GM18858 (cell line): ENCODE results near the gene SERTAD1.

Experiments used
- ATAC-seq: cut with Tn5 transposase; IDR thresholded peaks from one replicate; pipeline ENCODE4 v1.9.1; 2021; ENCODE audit not compliant: unreplicated experiment

Gene SERTAD1

GRCh38 chr19:40407714-40408597 is 17.8 kb downstream of the SERTAD1 start:
- ATAC-seq = no peak

GRCh38 chr19:40403262-40403984 is 22.4 kb downstream of the SERTAD1 start:
- peak; percentile 23 for ATAC-seq

GRCh38 chr19:40400559-40400958 is 25.2 kb downstream of the SERTAD1 start:
- no peak for ATAC-seq

- no peak for ATAC-seq
These were observed 27.2 kb downstream of the SERTAD1 start for GRCh38 chr19:40398417-40399131.

GRCh38 chr19:40397568-40397906 is 28.3 kb downstream of the SERTAD1 start:
- ATAC-seq = no peak

GRCh38 chr19:40396886-40397567 is 28.8 kb downstream of the SERTAD1 start:
- no peak for ATAC-seq

- ATAC-seq = no peak
These were observed 29.8 kb downstream of the SERTAD1 start for GRCh38 chr19:40395956-40396355.

GRCh38 chr19:40394816-40395210 is 31.0 kb downstream of the SERTAD1 start:
- no peak for ATAC-seq

GRCh38 chr19:40393894-40394815 is 31.6 kb downstream of the SERTAD1 start:
- no peak for ATAC-seq

- ATAC-seq = no peak
These were observed 32.8 kb downstream of the SERTAD1 start for GRCh38 chr19:40392894-40393517.

GRCh38 chr19:40392123-40392522 is 33.7 kb downstream of the SERTAD1 start:
- no peak for ATAC-seq

- no peak for ATAC-seq
These were observed 35.6 kb downstream of the SERTAD1 start, which contains the start of gene HIPK4 for GRCh38 chr19:40390084-40390742. Gene HIPK4, minus strand, starts transcription at chr19:40390181. Its CDS starts 279 bp downstream, at chr19:40389902.

- no peak for ATAC-seq
These were observed 36.2 kb downstream of the SERTAD1 start for GRCh38 chr19:40389404-40390083.

GRCh38 chr19:40388481-40388880 is 37.3 kb downstream of the SERTAD1 start:
- ATAC-seq = no peak

GRCh38 chr19:40387155-40387554 is 38.6 kb downstream of the SERTAD1 start:
- ATAC-seq = no peak

GRCh38 chr19:40383668-40384248 is 42.0 kb downstream of the SERTAD1 start:
- no peak for ATAC-seq

- ATAC-seq = no peak
These were observed 44.5 kb downstream of the SERTAD1 start for GRCh38 chr19:40381321-40381720.
